Ascending aorta (tissue), 2 donors: Measurements from ENCODE around the gene THAP7. TPM values are rescaled to one million over a fixed set of nuclear protein-coding genes. Genes with fewer than 3 reads are reported as not detected.

Experiments used
- DNase-seq, 2 donors: peaks; one replicate each; pipeline ENCODE4 v3.0.0-alpha.2; 2019; ENCODE audit warnings: low spot score in 2 of 2
- H3K27ac ChIP-seq, 2 donors: fragments of 200-600 bp; sonication (generic); one replicate each; pipeline ENCODE4 v1.5.1; 2016 to 2017; ENCODE audit warnings: mild to moderate bottlenecking in 1 of 2
- H3K27me3 ChIP-seq: fragments of 200-600 bp; sonication (generic); one replicate; pipeline ENCODE4 v1.5.1; 2017
- H3K36me3 ChIP-seq, 2 donors: fragments of 200-600 bp; sonication (generic); one replicate each; pipeline ENCODE4 v1.5.1; 2016
- H3K4me1 ChIP-seq, 2 donors: fragments of 200-600 bp; sonication (generic); one replicate each; pipeline ENCODE4 v1.5.1; 2016 to 2017; ENCODE audit warnings: mild to moderate bottlenecking in 1 of 2
- H3K4me3 ChIP-seq, 2 donors: fragments of 200-600 bp; sonication (generic); one replicate each; pipeline ENCODE4 v1.5.1; 2016 to 2017; ENCODE audit warnings: mild to moderate bottlenecking in 1 of 2
- H3K9me3 ChIP-seq, 2 donors: fragments of 200-600 bp; sonication (generic); one replicate each; pipeline ENCODE4 v1.5.1; 2016
- CTCF ChIP-seq, 3 experiments: fragments of 200-600 bp in 2 of 3; fragments of 450-650 bp in 1 of 3; sonication (generic) in 2 of 3; IDR thresholded peaks; one replicate each; pipeline ENCODE4 v1.5.1; 2016 to 2019; ENCODE audit warnings: antibody characterized with exemption in 3 of 3, mild to moderate bottlenecking in 1 of 3, moderate library complexity in 1 of 3
- intact Hi-C: fragments of 100-400 bp; cut with DNase I; formaldehyde crosslinking; loops from one replicate; pipeline ENCODE4 v1.15.1; 2023
- total RNA-seq: library from RNA; depleted of rRNA; stranded (reverse); fragments of >200 nt; gene quantifications from one replicate; pipeline ENCODE4 v1.1.0, GENCODE V29; 2016

The THAP7 gene
- total RNA-seq, 1 donor from 2014 or later = 37.9 TPM

GRCh38 chr22:20996031-20996410, 5.9 kb downstream of the THAP7 start:
- peaks cover 3 to 15% of the 10 kb centered on the region in 2 donors for H3K4me1 ChIP-seq
- H3K27ac ChIP-seq = no peak overlapping the region
- intact Hi-C loops = no loop called here
- H3K36me3 ChIP-seq = peaks cover 50 to 85% of the 10 kb centered on the region in 2 donors
- DNase-seq = no peak
- no peak for TF ChIP-seq CTCF (IDR thresholded peaks at IDR 0.05)
- H3K9me3 ChIP-seq = no peaks in the 10 kb centered on the region
- no peak overlapping the region for H3K4me3 ChIP-seq
- H3K27me3 ChIP-seq = no peaks in the 10 kb centered on the region

- DNase-seq = no peak
- H3K4me3 ChIP-seq = no peak overlapping the region
- TF ChIP-seq CTCF (IDR thresholded peaks at IDR 0.05) = no peak
- H3K9me3 ChIP-seq = no peaks in the 10 kb centered on the region
- H3K27ac ChIP-seq = no peak overlapping the region
- intact Hi-C loops = no loop called here
- no peaks in the 10 kb centered on the region for H3K27me3 ChIP-seq
- peaks cover 52 to 91% of the 10 kb centered on the region in 2 donors for H3K36me3 ChIP-seq
- H3K4me1 ChIP-seq = peaks cover 0 to 10% of the 10 kb centered on the region in 2 donors
These were observed 6.4 kb downstream of the THAP7 start for GRCh38 chr22:20995329-20996030.

- Histone ChIP-seq H3K4me1 (peaks cover 0 to 4% of the 10 kb centered on the region in 2 donors), H3K9me3 (no peaks in the 10 kb centered on the region), H3K36me3 (peaks cover 49 to 94% of the 10 kb centered on the region in 2 donors), H3K4me3 (no peak overlapping the region), H3K27ac (no peak overlapping the region), H3K27me3 (no peaks in the 10 kb centered on the region)
- TF ChIP-seq CTCF (IDR thresholded peaks at IDR 0.05) = no peak
- intact Hi-C loops = no loop called here
- no peak for DNase-seq
These were observed 7.0 kb downstream of the THAP7 start for GRCh38 chr22:20994902-20995241.

- H3K27me3 ChIP-seq = no peaks in the 10 kb centered on the region
- peaks cover 43 to 89% of the 10 kb centered on the region in 2 donors for H3K36me3 ChIP-seq
- no peak overlapping the region for H3K27ac ChIP-seq
- no peaks in the 10 kb centered on the region for H3K4me1 ChIP-seq
- DNase-seq = no peak
- no peak overlapping the region for H3K4me3 ChIP-seq
- TF ChIP-seq CTCF (IDR thresholded peaks at IDR 0.05) = no peak
- no peaks in the 10 kb centered on the region for H3K9me3 ChIP-seq
- intact Hi-C loops = no loop called here
These were observed 7.6 kb downstream of the THAP7 start for GRCh38 chr22:20994128-20994901.

- no peak for DNase-seq
- intact Hi-C loops = no loop called here
- no peak overlapping the region for H3K27ac ChIP-seq
- no peaks in the 10 kb centered on the region for H3K27me3 ChIP-seq
- no peak overlapping the region for H3K4me3 ChIP-seq
- TF ChIP-seq CTCF (IDR thresholded peaks at IDR 0.05) = no peak
- no peaks in the 10 kb centered on the region for H3K4me1 ChIP-seq
- peaks cover 43 to 86% of the 10 kb centered on the region in 2 donors for H3K36me3 ChIP-seq
- H3K9me3 ChIP-seq = no peaks in the 10 kb centered on the region
These were observed 8.4 kb downstream of the THAP7 start for GRCh38 chr22:20993304-20994127.
